Raji (cell line): ENCODE results near the gene SCAI.

Experiments used
- POLR2A ChIP-seq: IDR thresholded peaks from 2 replicates; pipeline ENCODE4 v1.6.1; 2011; ENCODE audit warnings: low read depth, low read length, control low read depth; ENCODE audit not compliant: insufficient read depth

Gene SCAI

GRCh38 chr9:124939944-124940343 is 203.4 kb downstream of the SCAI start:
- no peak for TF ChIP-seq POLR2A

- no peak for TF ChIP-seq POLR2A
Measured at GRCh38 chr9:124934290-124934689, 209.0 kb downstream of the SCAI start.

GRCh38 chr9:124932333-124932732 is 211.0 kb downstream of the SCAI start:
- TF ChIP-seq POLR2A: no peak

GRCh38 chr9:124929464-124929863 is 213.9 kb downstream of the SCAI start:
- no peak for TF ChIP-seq POLR2A

- no peak for TF ChIP-seq POLR2A
Measured at GRCh38 chr9:124928116-124928515, 215.2 kb downstream of the SCAI start.

GRCh38 chr9:124914753-124915405 is 228.4 kb downstream of the SCAI start:
- TF ChIP-seq POLR2A: no peak

- TF ChIP-seq POLR2A: no peak
Measured at GRCh38 chr9:124913378-124913777, 229.9 kb downstream of the SCAI start.

GRCh38 chr9:124911766-124912165 is 231.6 kb downstream of the SCAI start:
- no peak for TF ChIP-seq POLR2A

- TF ChIP-seq POLR2A: no peak
Measured at GRCh38 chr9:124908098-124908497, 235.2 kb downstream of the SCAI start.

GRCh38 chr9:124906966-124907365 is 236.4 kb downstream of the SCAI start:
- TF ChIP-seq POLR2A: no peak

GRCh38 chr9:124899845-124900244 is 243.5 kb downstream of the SCAI start:
- TF ChIP-seq POLR2A: no peak

- TF ChIP-seq POLR2A: no peak
Measured at GRCh38 chr9:124897570-124898460, 245.5 kb downstream of the SCAI start.

GRCh38 chr9:124894741-124895170 is 248.6 kb downstream of the SCAI start:
- TF ChIP-seq POLR2A: no peak

GRCh38 chr9:124894035-124894740 is 249.1 kb downstream of the SCAI start:
- TF ChIP-seq POLR2A: no peak
